SHP77 (cell line): Measurements from ENCODE around the gene RANGRF.
A peak's percentile ranks its signal among the peaks of the same experiment; 100 is the strongest.

Experiments
- DNase-seq, 2 experiments: peaks; one replicate each; lab custom pipeline; 2025; lab: John Stamatoyannopoulos, UW

The RANGRF gene

DNA sequence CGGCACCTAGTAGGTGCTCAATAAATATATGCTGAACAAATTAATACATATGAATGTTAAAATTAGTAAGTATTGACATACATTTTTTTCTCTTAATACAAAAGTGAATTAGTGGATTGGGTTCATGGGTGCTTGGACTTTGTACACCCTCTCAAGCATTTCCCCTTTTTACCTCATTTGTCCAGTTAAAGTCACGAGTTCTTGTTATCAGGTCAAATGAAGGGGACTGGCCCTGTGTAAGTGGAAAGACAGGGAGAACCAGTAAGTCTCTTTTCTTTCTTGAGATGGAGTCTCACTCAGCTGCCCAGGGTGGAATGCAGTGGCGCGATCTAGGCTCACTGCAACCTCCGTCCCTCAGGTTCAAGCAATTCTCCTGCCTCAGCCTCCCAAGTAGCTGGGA lies 13.7 kb upstream of the RANGRF start:
- DNase-seq = no peak

DNA sequence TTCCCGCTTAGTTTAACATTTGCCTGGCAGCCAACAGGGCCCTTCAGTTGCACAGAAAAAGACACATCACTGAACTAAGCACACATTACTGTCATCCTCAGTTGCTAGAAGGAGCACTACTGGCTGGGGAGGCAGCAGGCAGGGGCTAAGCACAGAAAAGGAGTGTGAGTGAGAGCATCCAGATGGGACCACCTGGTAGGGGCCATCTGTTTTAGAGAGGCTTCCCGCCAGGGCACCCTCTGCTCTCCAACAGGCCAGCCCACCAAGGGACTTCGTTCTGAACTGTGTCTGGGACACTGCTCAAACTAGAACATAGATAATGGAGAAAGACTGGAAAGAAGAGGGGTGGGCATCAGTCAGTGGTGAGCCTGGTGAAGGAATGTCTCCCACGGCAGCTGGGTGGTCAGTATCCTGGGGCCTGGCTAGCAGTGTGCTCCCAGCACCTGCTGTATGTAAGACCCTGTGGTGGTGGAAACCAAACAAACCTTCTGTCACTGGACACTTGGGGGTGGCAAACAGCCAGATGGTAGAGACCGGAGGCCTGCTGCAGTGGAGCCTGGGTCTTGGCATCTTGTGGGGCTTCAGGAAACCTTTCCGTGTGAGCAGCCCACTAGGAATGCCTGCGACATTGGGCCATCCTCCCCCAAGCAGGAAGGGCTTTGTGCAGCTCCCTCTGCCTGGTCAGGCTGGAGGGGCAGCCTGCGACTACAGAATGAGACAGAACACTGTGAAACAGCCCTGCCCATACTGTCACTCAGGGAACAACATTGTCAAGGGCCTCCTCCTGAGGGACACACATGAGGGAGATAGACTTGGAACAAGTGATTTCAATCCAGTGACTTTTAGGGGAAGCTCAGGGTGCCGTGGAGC lies 12.8 kb upstream of the RANGRF start:
- peak; percentile 44 to 53 for DNase-seq

DNA sequence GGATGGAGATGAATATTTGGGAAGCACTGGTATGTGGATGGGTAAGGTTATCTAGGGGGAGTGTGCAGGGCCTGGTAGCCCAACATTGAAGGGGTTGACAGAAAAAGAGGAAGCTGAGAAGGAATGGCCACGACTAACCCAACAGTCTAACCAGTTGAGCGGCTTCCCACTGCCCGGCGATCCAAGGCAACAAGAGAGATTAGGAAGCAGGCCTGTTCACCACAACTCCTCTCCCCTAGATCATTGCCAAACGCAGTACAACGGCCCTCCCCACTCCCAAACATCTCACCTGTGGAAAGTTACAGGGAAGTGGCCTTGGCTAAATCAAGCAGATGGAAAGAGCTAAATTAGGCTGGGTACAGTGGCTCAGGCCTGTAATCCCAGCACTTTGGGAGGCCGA lies 11.2 kb upstream of the RANGRF start:
- DNase-seq = no peak

DNA sequence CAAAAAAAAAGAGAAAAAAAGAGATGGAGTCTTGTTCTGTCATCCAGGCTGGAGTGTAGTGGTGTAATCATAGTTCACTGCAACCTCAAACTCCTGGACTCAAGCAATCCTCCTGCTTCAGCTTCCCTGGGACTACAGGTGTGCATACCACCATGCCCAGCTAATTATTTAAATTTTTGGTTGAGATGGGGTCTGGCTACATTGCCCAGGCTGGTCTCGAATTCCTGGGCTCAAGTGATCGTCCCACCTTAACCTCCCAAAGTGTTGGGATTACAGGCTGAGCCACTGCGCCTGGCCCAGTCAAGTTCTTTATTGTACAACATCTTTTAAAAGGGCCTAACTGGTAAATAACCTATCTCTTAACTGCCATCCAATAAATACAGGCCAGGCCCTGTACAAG lies 6.1 kb upstream of the RANGRF start:
- no peak for DNase-seq

DNA sequence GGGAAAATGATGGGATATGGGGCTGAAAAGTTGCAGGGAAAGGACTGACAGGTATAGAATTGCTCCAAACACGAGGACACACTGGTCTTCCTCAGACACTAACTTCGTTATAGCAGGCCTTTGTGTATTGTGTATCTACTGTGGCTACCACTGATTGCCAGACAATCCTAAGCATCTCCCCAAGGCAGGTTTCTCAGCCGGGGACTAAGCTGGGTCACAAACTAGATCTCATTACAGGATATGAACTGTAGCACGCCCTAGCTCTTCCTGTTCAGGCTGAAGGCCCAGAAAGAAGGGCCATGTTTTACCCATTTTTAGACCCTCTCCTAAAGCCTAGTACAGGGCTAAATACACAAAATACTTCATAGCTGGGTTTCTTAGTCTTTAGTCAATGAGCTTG lies 5.1 kb upstream of the RANGRF start:
- no peak for DNase-seq

DNA sequence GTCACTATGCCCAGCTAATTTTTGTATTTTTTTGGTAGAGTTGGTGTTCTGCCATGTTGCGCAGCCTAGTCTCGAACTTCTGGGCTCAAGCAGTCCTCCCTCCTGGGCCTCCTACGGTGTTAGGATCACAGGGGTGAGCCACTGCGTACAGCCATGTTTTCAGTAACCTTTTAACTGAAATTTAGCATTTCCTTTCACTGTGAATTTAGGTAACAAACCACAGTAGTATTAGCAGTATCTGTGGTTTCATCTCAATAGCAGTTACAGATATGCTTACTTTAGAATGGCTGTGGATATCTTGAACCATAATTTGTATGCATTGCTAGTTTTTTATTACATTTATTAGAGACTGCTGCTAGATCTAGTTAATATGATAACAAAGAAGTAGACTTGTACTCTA lies 4.3 kb upstream of the RANGRF start:
- no peak for DNase-seq

DNA sequence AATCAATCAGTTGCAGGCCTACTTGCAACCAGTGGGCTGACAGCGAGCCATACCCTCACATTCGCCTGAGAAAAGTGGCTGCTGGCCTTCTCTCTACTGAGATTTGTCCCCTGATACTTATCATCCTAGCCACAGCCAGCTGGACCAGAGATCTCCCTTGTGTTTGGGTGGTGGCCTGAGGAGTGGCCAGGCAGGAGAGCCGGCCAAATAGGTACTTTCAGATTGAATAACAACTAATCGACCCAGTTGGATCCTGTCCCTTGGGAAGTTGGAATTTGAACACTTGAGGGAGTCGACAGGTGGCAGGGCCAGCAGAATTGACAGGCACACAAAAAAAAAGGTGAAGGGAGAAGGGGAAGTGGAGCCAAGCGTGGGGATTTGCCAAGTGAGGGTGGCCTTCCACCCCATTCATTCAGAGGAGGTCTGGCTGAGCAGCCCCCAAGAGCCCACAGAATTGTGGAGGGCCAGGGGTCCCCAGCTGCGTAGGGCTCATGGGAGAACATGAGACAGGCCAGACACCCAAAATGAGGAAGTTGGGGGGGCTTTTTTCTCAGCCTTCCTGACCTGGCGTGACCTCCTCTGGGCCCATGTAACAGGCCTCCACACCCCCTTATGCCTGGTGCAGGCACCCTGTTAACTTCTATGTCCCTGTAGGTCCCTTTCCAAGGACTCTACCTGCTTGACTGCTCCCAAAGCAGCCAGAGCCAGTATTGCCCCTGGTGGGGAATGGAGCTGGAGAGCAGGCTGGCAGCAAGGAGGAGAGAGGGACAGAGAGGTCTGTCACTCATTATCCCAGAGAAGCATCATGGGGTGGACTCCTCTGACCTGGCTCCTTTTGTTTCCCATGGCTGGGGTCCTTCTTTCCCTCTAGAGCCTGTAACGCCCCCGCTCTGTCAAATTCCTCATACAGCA lies 2.9 kb upstream of the RANGRF start:
- DNase-seq = no peak

DNA sequence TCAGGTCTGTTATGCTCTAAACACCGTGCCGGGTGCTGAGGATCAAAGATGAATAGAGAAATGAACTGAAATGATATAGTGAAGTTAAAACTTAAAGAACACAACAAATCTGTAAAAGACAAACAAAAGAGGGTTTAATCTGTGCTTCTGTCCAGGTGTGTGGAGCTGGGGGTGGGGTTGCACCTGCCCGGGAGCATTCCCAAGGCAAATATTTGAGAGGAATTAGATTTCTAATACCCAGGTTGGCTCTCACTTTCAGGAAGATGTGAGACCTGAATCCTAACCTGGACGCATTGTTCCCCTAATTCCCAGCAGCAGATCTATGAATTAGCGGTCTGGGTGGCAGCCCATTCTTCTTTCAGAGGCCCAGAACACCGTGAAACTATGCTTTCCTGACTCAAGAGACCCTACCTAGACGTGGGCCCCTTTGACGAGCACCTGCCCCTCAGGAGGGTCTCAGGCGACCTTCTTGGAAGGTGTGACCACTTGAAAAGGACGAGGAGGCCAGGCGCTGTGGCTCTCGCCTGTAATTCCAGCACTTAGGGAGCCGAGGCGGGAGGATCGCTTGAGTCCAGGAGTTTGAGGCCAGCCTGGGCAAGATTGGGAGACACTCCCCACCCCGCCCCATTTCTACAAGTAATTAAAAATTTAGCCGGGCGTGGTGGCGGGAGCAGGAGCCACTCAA lies 677 bp upstream of the RANGRF start:
- DNase-seq = no peak

DNA sequence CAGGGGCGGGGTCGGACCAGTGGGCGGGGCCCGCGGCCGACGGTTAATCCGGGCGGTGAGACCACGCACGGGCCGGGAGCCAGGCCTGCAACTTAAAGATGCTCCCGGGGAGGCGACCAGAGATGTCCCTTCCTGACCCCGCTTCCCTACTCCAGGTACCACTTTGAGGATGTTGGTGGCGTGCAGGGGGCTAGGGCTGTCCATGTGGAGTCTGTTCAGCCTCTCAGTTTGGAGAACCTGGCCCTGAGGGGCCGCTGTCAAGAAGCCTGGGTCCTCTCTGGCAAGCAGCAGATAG lies 580 bp downstream of the RANGRF start:
- DNase-seq = peak in 1 of 2 experiments; percentile 70

DNA sequence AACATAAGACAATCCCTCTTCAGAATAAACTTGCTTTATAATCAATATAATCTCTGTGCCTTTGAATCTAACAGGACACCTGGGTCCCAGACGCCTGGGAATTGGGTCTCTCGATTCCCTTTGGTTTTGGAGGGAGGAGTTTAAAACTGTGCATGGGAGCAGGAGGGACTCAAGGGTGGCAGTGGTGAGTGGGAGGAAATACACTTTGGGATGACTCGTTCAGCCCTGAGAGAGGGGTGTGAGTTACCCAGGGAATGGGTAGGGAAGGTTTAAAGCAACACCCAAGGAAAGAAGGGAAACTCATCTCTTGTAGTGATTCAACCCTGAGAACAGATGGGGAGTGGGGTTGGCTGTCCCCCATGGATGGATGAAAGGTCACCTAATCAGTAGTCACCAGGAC lies 1.6 kb downstream of the RANGRF start:
- DNase-seq = no peak

DNA sequence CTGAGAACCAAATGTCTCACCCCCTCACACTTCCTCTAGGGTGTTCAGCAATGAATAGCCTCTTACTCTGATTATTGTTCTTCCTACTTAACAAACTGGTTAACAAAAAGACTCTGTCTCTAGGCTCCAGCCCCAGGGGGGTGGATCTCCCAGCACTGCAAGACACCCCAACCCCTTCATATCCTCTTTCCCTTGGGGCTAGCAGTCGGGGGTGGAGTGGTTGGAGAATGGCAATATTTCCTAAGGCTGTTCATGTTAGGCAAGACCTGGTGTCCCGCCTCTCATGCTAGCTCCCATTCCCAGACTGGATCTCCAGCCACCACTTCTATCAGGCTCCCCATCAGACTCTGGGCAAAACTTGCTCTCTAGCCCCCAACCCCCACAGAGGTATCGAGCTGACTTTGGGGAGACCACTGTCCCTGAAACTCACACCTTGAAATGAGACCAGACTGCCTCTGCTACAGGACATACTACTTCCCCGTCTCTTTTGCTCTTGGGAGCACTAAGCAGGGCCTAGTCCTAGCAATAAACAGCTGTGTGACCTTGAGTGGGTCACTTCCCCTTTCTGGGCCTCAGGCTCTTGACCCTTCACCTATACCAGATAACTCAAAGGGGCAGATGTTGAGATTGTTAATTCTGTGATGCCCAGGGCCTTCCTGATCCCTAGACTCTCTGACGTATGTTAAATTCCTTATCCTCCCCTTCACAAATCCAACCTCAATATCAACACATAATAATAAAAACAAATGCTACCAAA lies 4.3 kb downstream of the RANGRF start:
- no peak for DNase-seq

DNA sequence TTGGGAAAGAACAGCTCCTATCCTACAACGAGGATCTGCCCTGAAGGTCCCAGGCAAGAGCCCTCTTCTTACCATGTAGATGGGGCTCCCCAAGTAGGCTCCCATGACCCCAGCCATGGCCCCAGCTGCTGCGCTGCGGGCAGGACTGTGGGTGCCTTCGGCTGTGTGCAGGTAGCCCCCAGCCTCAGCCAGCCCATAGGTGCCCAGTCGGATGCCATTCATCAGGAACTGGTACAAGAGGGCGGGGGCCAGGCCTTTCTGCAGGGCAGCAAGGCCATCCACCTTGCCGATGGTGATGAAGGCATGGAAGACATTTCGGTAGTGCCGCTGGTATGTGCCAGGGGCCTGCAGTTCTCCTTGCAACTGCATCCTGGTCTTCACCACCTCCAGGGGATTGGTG lies 5.9 kb downstream of the RANGRF start:
- DNase-seq = no peak

DNA sequence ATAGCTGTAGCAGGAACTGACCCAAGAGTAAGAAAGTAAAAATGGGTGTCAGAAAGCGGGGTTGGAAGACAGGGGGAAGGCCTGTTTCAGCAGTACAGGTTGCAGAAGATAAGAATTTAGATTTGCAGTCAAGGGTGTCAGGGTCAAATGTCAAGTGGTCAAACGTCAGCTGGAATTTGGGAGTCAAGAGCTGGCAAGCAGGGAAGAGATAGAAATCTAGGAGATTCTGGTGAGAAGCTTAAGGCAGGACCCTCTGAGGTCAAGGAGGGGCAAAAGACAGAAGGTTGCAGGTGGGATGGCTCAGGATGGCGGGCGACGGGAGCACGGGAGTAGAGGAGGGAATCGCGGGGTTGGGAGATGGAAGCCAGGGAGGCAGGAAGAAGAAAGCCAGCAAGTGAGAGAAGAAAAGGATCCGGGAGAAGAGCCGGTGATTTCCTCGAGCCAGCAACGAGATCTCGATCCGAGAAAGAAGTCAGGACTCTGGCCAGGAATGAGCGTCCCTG lies 6.4 kb downstream of the RANGRF start:
- no peak for DNase-seq

DNA sequence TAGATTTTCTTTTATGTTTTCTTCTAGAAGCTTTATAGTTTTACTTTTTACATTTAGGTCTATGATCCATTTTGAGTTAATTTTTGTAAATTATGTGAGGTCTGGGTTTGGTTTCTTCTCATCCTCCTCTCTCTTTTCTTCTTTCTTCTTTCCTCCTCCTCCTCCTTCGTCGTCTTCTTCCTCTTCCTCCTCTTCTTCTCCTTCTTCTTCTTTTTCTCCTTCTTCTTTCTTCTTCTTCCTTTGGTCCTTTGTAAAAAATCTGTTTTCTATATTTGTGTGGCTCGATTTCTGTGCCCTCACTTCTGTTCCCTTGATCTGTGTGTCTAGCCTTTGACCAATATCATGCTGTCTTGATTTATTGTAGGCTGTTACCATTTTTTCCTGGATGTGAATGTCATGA lies 11.8 kb downstream of the RANGRF start:
- DNase-seq = no peak

DNA sequence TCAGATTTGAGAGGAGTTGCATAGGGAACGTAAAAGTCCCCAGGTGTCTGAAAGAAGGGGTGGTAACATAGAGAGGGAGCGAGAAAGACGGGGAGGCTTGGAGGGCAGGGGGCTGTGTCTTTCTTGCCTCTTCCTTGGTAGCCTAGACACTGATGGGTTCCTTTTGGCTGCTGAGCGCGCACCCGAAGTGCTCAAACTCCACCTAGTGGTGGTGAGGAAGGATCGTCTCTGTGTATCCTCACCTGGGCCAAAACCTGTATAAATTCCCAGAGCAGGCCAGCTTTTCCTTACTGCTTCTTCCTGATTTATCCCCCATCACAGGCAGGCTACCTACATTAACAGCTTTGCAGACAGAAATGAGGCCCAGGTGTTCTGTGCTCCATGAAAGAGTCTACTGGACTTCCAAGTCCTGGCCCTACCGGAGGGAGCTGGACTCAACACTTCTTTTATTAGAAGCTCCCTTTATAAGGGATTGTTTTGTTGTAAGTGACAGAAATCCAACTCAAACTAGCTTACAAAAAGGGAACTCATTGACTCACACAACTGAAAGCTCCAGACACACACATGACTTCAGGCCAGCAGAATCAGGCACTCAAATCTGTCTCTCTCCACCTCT lies 12.3 kb downstream of the RANGRF start:
- DNase-seq = peak; percentile 79 to 84

DNA sequence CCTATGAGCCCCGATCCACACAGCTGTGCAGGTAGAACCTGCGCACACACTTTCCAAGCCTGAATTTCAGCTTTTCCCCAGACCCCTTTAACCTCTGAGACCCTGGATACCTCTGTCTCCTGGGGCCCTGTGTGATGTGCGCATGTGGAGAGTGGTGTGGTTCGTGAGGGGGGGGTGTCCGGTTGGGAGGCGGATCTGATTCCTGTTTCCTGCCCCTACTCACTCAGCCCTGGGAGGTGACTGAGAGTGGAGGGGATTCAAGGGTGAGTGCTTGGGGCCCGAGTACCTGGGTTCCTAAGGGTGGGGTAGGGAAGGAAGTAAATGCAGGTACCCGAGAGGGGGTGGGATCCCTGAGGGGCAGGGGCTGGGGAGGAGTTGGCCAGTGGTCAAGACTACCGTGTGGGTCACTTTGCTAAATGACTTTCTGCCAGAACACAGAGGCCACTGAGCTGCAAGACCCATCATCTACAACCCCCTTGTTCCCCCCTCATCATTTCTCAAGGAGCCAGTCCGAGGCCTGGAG lies 22.2 kb downstream of the RANGRF start:
- no peak for DNase-seq

DNA sequence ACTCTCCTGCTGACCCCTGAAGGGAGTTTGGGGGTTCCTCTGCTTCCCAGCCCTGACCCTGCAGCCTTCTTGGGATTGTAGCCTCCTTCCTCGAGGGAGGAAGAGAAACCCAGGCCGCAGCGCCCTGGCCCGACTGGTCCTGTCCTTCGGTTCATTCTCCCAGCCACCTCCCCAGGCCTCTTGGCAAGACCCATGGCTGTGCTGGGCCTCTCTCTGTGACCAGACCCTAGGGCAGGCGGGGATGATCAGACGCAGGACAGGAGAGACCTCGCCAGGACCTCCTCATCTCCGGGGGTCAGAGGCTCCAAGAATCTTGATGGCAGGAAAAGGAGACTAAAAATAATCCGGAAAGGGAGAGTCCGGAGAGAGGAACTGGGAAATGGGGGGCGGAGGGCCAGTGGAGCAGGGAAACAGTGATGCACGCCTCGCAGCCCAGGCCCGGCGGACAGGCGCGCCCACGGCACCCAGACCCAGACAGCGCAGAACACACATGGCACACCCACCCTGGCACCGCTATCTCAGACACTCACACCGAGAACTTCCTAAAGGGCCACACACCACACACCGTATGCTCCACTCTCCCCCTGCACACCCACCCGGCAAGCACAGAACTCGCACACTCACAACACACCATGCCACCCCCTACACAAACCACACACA lies 22.8 kb downstream of the RANGRF start:
- DNase-seq = no peak

DNA sequence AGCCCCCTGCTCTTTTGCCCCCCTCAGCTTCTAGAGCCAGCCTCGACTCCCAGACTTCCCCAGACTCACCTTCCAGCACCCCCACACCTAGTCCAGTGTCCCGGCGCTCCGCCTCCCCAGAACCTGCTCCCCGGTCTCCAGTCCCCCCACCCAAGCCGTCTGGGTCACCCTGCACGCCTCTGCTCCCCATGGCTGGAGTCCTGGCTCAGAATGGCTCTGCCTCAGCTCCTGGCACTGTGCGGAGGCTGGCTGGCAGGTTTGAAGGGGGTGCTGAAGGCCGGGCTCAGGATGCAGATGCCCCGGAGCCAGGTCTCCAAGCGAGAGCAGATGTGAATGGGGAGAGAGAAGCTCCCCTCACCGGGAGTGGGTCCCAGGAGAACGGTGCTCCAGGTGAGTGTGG lies 23.8 kb downstream of the RANGRF start:
- DNase-seq = no peak

DNA sequence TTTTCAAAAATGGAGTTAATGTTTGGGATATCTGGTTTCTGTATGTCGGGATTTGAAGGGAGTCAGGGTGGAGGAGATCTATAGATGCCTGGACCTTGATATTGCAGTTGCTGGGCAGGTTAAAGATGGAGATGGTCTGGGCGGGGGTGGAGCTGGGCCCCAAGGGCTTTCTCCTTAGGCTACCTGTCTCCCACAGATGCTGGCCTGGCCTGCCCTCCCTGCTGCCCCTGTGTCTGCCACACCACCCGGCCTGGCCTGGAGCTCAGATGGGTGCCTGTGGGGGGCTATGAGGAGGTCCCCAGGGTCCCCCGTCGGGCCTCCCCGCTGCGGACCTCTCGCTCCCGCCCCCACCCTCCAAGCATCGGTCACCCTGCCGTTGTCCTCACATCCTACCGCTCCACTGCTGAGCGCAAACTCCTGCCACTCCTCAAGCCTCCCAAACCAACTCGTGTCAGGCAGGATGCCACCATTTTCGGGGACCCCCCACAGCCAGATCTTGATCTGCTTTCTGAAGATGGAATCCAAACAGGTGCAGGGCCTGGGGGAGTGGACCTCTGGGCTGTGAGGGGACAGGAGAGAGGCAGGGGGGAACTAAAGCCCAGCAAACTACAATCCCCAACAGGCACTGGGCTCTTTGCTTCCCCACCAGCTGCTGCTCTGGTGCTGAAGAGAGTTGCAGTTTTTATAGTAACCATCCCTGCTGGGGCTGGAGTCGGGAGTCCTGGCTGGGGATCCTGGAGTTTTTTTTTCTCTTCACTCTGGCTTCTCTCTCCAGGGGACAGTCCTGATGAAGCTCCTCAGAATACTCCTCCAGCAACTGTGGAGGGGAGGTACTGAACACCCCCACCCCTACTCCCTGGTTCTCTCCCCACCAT lies 24.5 kb downstream of the RANGRF start:
- peak in 1 of 2 experiments; percentile 12 for DNase-seq
